ENCODE data around the gene PSAT1. TPM values are rescaled to one million over a fixed set of nuclear protein-coding genes. Genes with fewer than 3 reads are reported as not detected.

The PSAT1 gene
- total and polyA plus RNA-seq, 2 of the 13 experiments (the other 11 are each of a cell fraction or from before 2014, with no cell fraction given) = 135 to 229 TPM

GRCh38 chr9:78286946-78287388 lies 10.0 kb upstream of the PSAT1 start (continued):
- TF ChIP-seq ZSCAN31 (CRISPR knock-in tag; IDR thresholded peaks at IDR 0.05; ENCODE audit: low read depth) (no peak), DMAP1 (CRISPR knock-in tag; IDR thresholded peaks at IDR 0.05) (0 out of 2 replicates have a peak, but pooled peaks have one; percentile 49), REXO4 (CRISPR knock-in tag; IDR thresholded peaks at IDR 0.05; ENCODE audit: borderline replicate concordance) (no peak), ZNF790 (CRISPR knock-in tag; IDR thresholded peaks at IDR 0.05; ENCODE audit: borderline replicate concordance) (no peak), ZMAT5 (CRISPR knock-in tag; IDR thresholded peaks at IDR 0.05; ENCODE audit: borderline replicate concordance, low read depth) (no peak), SP4 (CRISPR knock-in tag; IDR thresholded peaks at IDR 0.05) (no peak), GLMP (CRISPR knock-in tag; IDR thresholded peaks at IDR 0.05; ENCODE audit: borderline replicate concordance) (no peak), DPF2 (CRISPR knock-in tag; IDR thresholded peaks at IDR 0.05; ENCODE audit: borderline replicate concordance, low read depth) (peak; percentile 73), TARDBP (CRISPR knock-in tag; IDR thresholded peaks at IDR 0.05) (peak; percentile 76), ZNF678 (CRISPR knock-in tag; IDR thresholded peaks at IDR 0.05) (no peak), HOMEZ (CRISPR knock-in tag; IDR thresholded peaks at IDR 0.05; ENCODE audit: low read depth) (0 out of 2 replicates have a peak, but pooled peaks have one; percentile 39), ZNF646 (CRISPR knock-in tag; IDR thresholded peaks at IDR 0.05) (no peak), ZNF33A (CRISPR knock-in tag; IDR thresholded peaks at IDR 0.05; ENCODE audit: borderline replicate concordance) (no peak), MTA3 (CRISPR knock-in tag; IDR thresholded peaks at IDR 0.05) (no peak), NFATC3 (CRISPR knock-in tag; IDR thresholded peaks at IDR 0.05) (no peak), ZFYVE20 (CRISPR knock-in tag; IDR thresholded peaks at IDR 0.05; ENCODE audit: borderline replicate concordance, low read depth) (no peak), ZNF20 (CRISPR knock-in tag; IDR thresholded peaks at IDR 0.05) (no peak), TEAD3 (CRISPR knock-in tag; optimal IDR thresholded peaks at IDR 0.05; ENCODE audit: borderline replicate concordance) (peak; percentile 90), KDM5B (CRISPR knock-in tag; IDR thresholded peaks at IDR 0.05; ENCODE audit: borderline replicate concordance) (no peak), ELF1 (CRISPR knock-in tag; IDR thresholded peaks at IDR 0.05) (peak; percentile 17; the same call in 1 of the 2 replicates)

Data from HepG2 (cell line).